Non-pigmented ciliary epithelial cell (primary cell): ENCODE results near the gene FOXF2.

Experiments
- DNase-seq: peaks from one replicate; pipeline ENCODE4 v3.0.0-alpha.2; 2010; ENCODE audit warnings: low read depth

FOXF2 gene

DNA sequence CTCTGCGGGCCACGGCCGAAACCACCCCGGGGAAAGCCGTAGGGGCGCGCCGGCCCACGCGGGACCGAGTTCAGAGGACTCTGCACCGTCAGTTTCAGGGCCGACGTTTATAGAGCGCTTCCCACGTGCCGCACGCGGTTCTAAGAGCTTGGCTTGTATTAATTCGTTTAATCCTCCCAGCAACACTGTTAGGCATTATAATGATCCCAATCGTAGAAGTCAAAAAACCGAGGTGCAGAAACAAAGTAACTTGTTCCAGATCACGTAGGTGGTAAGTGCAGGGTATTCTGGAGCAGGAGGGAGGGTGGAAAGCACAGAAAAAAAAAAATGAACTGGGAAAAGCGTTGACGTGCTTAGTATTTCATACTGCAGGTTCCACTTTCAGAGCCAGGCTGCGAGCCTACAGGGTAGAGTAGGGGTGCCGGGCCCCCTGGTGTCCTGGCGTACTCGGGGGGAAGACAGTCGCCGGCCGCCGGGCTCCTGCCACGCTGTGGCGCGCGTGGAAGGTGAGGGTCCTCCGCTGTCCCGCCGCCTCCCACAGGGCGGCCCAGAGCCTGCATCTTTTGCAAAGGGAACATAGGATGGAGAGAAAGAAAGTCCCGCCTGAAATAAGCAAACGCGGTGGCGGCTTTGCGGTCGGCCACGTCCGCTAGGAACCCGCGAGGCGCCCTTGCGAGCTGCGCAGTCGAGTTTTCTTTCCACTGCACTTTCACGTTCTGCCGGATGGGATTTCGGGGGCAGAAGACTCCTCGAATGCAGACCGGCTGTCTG, 10.2 kb upstream of the FOXF2 start:
- no peak for DNase-seq

DNA sequence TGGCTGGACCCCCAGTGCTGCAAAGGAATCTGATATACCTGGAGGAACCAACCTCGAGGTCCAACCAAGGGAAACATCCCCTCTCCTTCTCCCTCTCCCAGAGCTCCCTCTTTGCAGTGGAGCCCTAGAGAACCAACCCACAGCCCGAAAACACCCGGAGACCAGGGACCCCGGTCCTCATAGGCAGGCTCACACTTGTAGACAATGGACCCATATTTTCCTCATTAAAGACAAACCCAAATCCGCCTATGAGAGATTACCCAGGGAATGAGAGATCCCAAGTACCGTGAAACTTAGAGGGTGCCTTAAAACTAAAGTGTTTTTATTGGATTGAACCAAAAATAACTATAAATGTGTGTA, 9.6 kb upstream of the FOXF2 start:
- no peak for DNase-seq

- no peak for DNase-seq
Observed at GRCh38 chr6:1380625-1381427, 8.6 kb upstream of the FOXF2 start.

DNA sequence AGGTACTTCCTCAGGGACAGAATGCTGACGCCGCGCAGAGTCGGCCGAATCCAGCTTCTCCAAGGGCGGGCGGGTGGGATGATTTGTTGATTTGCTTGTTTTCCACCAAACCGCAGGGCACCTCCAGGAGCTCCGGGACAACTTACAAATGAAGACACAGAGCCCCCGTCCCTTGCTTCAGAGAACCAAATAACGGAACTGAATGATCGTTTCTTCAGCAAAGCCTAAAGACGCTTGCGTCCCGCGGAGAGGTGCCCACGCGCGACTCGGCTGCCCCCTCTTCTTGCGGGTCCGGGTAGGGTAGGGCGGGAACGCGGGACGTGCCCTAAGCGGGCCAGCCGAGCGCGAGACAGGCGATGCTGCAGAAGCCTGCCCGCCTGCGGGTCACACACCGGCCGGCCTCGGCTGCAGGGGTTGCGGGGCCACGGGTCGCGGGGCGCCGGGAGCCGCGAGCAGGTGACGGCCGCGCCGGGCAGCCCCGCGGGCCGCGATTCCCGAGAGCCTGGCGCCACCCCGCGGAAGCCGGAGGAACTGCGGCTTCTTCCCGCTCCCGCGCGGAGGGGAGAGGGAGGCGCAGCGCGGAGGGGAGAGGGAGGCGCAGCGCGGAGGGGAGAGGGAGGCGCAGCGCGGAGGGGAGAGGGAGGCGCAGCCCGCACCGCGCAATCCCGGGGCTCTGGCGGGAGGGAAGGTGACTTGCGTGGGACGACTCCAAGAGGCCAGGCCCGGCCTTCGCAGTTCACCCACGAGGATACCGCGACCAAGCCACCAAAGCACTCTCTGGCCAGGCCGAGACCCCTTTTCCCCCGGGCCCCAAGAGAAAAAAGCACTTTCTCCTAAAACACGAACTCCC, 7.7 kb upstream of the FOXF2 start:
- no peak for DNase-seq

DNA sequence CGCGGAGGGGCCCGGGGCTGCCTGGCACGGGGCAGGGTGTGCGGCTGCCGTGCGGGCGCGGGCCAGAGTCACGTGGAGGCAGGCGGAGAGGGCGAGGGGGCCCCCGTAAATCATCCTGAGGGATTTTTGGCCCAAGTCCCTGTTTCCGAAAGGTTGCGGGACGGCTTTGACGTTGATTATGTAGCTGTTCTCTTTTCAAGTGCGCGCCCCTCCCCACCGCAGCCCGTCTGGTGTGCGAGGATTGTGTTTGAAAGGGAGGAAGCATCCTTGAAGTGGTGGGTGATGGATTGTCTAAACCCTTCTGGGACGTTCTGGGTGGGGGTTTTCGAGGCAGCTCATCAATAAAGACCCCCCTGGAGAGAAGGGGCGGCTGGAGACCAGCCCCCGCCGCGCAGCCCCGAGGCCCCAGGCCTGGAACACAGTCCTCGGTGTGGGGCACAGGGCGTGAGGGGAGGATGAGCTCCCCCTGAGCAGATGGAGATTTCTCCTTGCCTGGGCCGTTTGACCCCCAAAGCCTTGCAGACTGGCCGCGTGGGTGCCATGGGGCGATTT, 7.0 kb upstream of the FOXF2 start:
- DNase-seq, result no peak

DNA sequence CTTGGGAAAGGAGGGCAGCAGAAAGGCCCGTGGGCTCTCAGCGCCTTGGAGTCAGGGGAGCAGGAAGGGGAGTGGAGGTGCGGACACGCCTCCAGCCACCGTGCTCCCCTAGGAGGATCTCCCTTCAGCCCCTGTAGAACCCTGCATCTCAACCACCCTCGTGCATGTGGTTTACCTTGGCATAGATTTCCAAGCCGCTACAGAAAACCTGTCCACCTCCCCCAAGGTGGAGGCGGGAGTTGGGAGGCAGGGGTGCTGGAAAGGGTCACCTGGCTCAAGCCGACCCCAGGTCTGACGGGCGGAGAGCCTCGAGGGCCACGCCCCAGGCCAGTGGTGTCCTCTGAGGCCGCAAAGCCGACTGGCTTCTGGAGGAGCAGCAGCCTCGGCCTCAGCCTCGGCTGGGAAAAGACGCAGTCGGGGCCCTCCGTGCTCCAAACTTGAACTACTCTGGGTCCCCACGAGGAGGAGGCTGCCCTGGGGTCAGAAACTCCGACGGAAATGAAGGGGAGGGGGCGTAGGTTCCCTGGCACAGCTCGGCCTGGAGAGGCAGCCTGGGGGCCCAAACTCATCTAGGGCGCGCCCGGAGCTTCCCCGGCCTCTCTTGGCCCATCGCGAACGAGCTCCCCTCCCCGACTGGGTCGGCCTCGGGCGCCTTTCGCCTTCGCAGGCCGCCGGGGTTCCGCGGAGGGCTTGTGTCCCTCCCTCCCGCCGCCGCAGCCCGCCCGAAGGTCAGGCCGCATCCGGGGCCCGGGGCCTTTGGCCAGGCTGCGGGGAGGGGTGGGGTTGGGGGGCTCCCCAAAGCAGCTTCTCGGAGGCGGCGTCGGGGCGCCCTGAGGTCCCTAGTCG, 6.3 kb upstream of the FOXF2 start:
- DNase-seq, result no peak

GRCh38 chr6:1383729-1384548, 5.4 kb upstream of the FOXF2 start:
- no peak for DNase-seq

GRCh38 chr6:1384549-1385128, 4.7 kb upstream of the FOXF2 start:
- DNase-seq, result no peak

GRCh38 chr6:1385129-1386037, 4.0 kb upstream of the FOXF2 start:
- no peak for DNase-seq

DNA sequence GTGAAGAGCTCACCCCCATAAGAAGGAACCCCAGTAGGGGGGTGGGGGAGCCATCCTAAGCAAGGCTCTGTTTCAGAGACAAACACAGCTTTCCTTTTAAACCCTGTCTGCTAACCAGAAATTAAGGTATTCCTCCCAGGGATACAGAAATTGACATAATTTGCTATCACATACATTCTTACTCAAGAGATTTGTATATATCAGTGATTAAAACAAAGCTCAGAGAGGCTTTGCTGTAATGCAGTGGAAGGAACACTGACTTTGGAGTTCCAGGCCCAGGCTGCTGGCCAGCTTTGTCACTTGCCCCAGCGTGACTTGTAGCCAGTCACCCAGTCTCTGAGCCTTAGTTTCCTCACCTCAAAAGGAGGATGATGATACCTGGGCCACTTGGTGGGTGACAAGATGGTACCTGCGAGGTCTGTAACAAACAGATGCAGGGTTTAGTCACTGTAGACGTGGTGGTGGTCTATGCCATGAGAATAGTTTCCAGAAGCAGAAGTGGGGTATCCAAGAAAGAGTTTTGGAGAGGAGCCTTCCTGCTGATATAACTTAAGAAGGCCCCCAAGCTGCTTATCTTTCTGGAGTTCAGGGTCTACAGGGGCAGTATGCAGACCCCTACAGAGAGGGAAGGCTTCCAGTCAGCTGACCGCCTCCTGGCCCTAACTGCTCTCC, 3.2 kb upstream of the FOXF2 start:
- DNase-seq, result no peak

DNA sequence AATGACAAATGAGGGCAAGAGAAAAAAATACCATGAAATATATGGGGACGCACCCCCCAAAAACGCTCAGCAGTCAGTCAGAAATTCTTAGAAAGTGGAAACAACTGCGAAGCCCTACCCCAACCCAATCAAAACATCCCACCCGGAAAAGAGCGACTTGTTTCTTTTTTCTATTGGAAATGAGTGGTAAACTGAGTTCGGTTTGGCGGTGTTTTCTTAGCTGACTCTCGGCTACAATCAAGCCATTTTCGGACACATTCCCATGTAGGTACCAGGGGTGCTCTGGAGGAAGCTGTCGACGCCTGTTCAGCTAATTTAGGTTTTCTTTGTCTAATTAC, 1.9 kb upstream of the FOXF2 start:
- DNase-seq, result no peak

- no peak for DNase-seq
Observed at GRCh38 chr6:1387876-1388629, 1.3 kb upstream of the FOXF2 start.

DNA sequence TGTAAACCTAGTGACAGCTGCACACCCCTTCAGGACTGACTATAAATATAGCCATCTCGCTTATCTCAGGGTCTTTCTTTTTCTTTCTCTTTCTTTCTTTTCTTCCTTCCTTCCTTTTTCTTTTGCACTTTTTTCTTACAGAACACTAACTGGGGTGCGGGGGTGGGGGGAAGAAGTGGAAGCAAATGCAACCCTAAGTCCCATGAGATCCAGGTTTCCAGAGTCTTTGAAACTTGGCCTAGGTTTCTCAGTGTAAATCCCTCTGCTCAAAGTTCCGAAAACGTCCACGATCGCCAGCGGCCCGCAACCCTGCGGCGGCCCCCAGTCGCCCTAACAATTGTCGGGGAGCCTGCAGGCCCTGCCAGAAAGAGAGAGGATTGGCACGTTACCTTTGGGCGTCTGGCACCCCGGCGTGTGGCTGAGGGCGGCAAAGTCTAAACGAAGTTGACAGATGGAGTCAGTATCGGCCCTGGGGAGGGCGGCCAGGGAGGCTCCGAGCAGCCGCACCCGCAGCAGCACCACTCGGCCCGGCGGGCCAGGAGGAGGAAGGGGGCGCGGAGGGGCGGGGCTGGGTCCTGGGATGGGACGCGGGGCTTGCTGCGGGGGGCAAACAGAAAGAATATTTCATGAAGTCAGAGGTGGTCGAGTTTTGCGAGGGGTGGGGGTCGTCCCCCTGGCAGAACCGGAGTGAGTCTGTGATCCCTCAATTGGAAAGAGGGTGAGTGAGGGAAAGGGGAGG, 577 bp upstream of the FOXF2 start:
- DNase-seq, result no peak

- DNase-seq, result no peak
Observed at GRCh38 chr6:1390133-1390945, 963 bp downstream of the FOXF2 start.

GRCh38 chr6:1390946-1391799, 1.8 kb downstream of the FOXF2 start:
- no peak for DNase-seq
